ENCODE measurements around the gene AMPD2. TPM values are rescaled to one million over a fixed set of nuclear protein-coding genes. Genes with fewer than 3 reads are reported as not detected.
A peak's percentile ranks its signal among the peaks of the same experiment; 100 is the strongest.

AMPD2 gene
- polyA plus RNA-seq, 2 of the 4 experiments (the other 2 are of a cell fraction): 19.3 to 47.2 TPM

GRCh38 chr1:109634771-109635750 lies 15.4 kb downstream of the AMPD2 start:
- FAIRE-seq: no peak
- CTCF ChIA-PET: interaction anchor here (1.3 to 21.4 kb wide), 6 partner anchors 8 to 349 kb away, joined by 3 to 295 read pairs (median 24); partner anchors contain the start of genes AHCYL1 and GSTM4
- peaks cover 27% of the 10 kb centered on the region for H3K4me1 ChIP-seq
- no peaks in the 10 kb centered on the region for H3K9me3 ChIP-seq
- WGBS (ENCODE audit: missing lambda C conversion rate): 82% methylated on average over 10 of the region's 13 CpGs
- POLR2A ChIA-PET: interaction anchor here (0.6 to 1.9 kb wide), 2 partner anchors 86 to 147 kb away, joined by 3 to 9 read pairs; partner anchors contain the start of gene GNAI3
- peak overlapping the region in 1 of 2 experiments; percentile 50; a peak in 1 of 6 replicates for H3K27ac ChIP-seq
- no peak for DNase-seq (ENCODE audit: low read depth in 1 of 2, low spot score in 1 of 2)
- TF ChIP-seq JUN (IDR thresholded peaks at IDR 0.05) (no peak), CHD2 (IDR thresholded peaks at IDR 0.05; ENCODE audit: low read length, partially characterized antibody) (no peak), EP300 (IDR thresholded peaks at IDR 0.05) (no peak), CBX2 (IDR thresholded peaks at IDR 0.05; ENCODE audit: borderline replicate concordance, low read depth) (no peak), EHMT2 (IDR thresholded peaks at IDR 0.05; ENCODE audit: low read depth) (no peak), MYC (IDR thresholded peaks at IDR 0.05; ENCODE audit: borderline replicate concordance, low read length) (no peak), POLR2AphosphoS2 (conservative IDR thresholded peaks at IDR 0.05; ENCODE audit: low read length) (no peak), NR3C1 (IDR thresholded peaks at IDR 0.05) (no peak), USF2 (IDR thresholded peaks at IDR 0.05) (no peak), ELK1 (IDR thresholded peaks at IDR 0.05; ENCODE audit: low read depth, low read length) (no peak), HOXA7 (CRISPR knock-in tag; IDR thresholded peaks at IDR 0.05) (no peak), RAD21 (conservative IDR thresholded peaks at IDR 0.05 in 1 of 2, IDR thresholded peaks at IDR 0.05 in 1 of 2) (no peak), TFCP2L1 (CRISPR knock-in tag; IDR thresholded peaks at IDR 0.05) (no peak), ZFP36 (IDR thresholded peaks at IDR 0.05; ENCODE audit: borderline replicate concordance, partially characterized antibody) (no peak), CHD4 (IDR thresholded peaks at IDR 0.05; ENCODE audit: borderline replicate concordance) (no peak)
- no peak overlapping the region for H3K4me2 ChIP-seq
- ATAC-seq: no peak
- H3K4me3 ChIP-seq: no peak overlapping the region

- DNase-seq (ENCODE audit: low read depth in 1 of 2, low spot score in 1 of 2) (no peak), ATAC-seq (peak; percentile 3 to 17; a peak in 3 of 6 replicates), FAIRE-seq (no peak)
- ChIA-PET POLR2A (interaction anchor here (0.6 to 1.9 kb wide), 3 partner anchors 15 to 146 kb away, joined by 3 to 9 read pairs (median 3); partner anchors contain the start of gene GNAI3), CTCF (interaction anchor here (0.6 to 21.4 kb wide), 6 partner anchors 18 to 348 kb away, joined by 3 to 295 read pairs (median 24); partner anchors contain the start of genes AHCYL1 and GSTM4)
- peak overlapping the region; percentile 58 for H3K4me2 ChIP-seq
- H3K4me3 ChIP-seq: no peak overlapping the region
- 77% methylated on average over 2 of the region's 2 CpGs for WGBS (ENCODE audit: missing lambda C conversion rate)
- peak overlapping the region; percentile 53 to 78; a peak in 5 of 6 replicates for H3K27ac ChIP-seq
- no peaks in the 10 kb centered on the region for H3K9me3 ChIP-seq
- peaks cover 27% of the 10 kb centered on the region for H3K4me1 ChIP-seq
- TF ChIP-seq SREBF2 (IDR thresholded peaks at IDR 0.05): no peak
- no peak for TF ChIP-seq EHMT2 (IDR thresholded peaks at IDR 0.05; ENCODE audit: low read depth)
- TF ChIP-seq CTCF (IDR thresholded peaks at IDR 0.05): no peak
- TF ChIP-seq RFX5 (IDR thresholded peaks at IDR 0.05): no peak
- TF ChIP-seq FOSB (CRISPR knock-in tag; IDR thresholded peaks at IDR 0.05): no peak
- no peak for TF ChIP-seq HOXB5 (CRISPR knock-in tag; IDR thresholded peaks at IDR 0.05)
- TF ChIP-seq NPAS2 (CRISPR knock-in tag; IDR thresholded peaks at IDR 0.05; ENCODE audit: borderline replicate concordance): no peak
- TF ChIP-seq ELK1 (IDR thresholded peaks at IDR 0.05; ENCODE audit: low read depth, low read length): no peak
- no peak for TF ChIP-seq GATA3 (IDR thresholded peaks at IDR 0.05; ENCODE audit: borderline replicate concordance)
- no peak for TF ChIP-seq ATOH8 (CRISPR knock-in tag; IDR thresholded peaks at IDR 0.05; ENCODE audit: low read depth)
- TF ChIP-seq EHF (CRISPR knock-in tag; IDR thresholded peaks at IDR 0.05): no peak
- TF ChIP-seq HOXB13 (CRISPR knock-in tag; IDR thresholded peaks at IDR 0.05; ENCODE audit: low read depth): no peak
- TF ChIP-seq CHD2 (IDR thresholded peaks at IDR 0.05; ENCODE audit: low read length, partially characterized antibody): no peak
- no peak for TF ChIP-seq FOXS1 (CRISPR knock-in tag; IDR thresholded peaks at IDR 0.05)
- no peak for TF ChIP-seq HMGXB4 (CRISPR knock-in tag; IDR thresholded peaks at IDR 0.05; ENCODE audit: borderline replicate concordance)
These were observed 16.2 kb downstream of the AMPD2 start for GRCh38 chr1:109635862-109636200.
